Measurements from ENCODE around the gene PDRG1. TPM values are rescaled to one million over a fixed set of nuclear protein-coding genes. Genes with fewer than 3 reads are reported as not detected.
"Not testable (repeated sequence)": the region's sequence is repeated elsewhere in the genome, so short reads cannot be mapped to it uniquely, and the experiment has no call there.

PDRG1 gene
- polyA plus RNA-seq, 2 of the 4 experiments (the other 2 are of a cell fraction) = 20.7 to 25.2 TPM

DNA sequence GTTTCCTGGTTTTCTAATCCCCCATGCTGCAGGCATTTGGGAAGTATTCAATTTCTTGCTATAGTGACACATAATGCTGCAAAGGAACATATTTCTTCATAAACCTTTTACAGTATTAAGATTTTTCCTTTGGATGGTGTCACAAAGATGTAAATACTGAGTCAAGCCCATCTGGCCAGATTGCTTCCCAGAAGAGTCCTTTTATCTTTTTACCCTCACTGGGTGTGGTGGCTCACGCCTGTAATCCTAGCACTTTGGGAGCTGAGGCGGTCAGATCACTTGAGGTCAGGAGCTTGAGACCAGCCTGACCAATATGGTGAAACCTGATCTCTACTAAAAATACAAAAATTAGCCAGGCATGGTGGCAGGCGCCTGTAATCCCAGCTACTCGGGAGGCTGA lies 22.2 kb downstream of the PDRG1 start:
- FAIRE-seq; ATAC-seq; H3K4me1 ChIP-seq; H3K4me2 ChIP-seq; DNase-seq (ENCODE audit: low read depth in 1 of 2, low spot score in 1 of 2); H3K4me3 ChIP-seq; H3K9me3 ChIP-seq; H3K27ac ChIP-seq; POLR2A ChIA-PET: not testable (repeated sequence)
- 56% methylated on average over 4 of the region's 4 CpGs for WGBS (ENCODE audit: missing lambda C conversion rate)
- CTCF ChIA-PET = interaction anchor here (1.2 to 1.4 kb wide), 3 partner anchors 21 to 106 kb away, joined by 3 read pairs; no protein-coding TSS in a partner anchor

DNA sequence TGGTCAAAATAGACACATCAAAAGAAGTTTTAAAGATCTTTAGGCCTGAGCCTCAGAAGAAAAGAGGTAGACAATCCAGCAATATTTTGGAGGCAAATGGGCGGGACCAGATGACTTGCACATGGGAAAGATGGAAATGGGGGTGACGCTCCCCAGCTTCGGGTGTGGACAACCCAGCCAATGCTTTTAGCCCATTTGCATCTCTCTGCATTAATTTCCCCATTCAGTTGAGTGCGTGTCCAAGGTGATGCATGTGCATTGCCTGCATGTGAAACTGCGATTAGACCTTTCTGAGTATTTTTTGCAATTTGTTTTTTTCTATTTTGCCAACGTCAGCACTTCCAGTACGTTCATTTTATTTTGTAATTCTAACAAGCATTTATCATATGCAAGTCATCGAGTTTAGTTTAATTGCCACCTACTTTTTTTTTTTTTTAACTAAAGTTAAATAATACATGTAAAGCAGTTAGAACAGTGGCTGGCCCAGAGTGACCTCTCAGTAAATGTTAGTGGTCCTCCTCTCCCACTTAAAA lies 24.2 kb downstream of the PDRG1 start:
- WGBS (ENCODE audit: missing lambda C conversion rate) = 58% methylated on average over 8 of the region's 8 CpGs
- ChIA-PET CTCF (no interaction called here), POLR2A (no interaction called here)
- TF ChIP-seq MAFK (IDR thresholded peaks at IDR 0.05; ENCODE audit: partially characterized antibody) = peak; percentile 95
- TF ChIP-seq HOXA7 (CRISPR knock-in tag; IDR thresholded peaks at IDR 0.05) = no peak
- no peak for ATAC-seq
- Histone ChIP-seq H3K4me1 (no peaks in the 10 kb centered on the region), H3K27ac (no peak overlapping the region), H3K4me3 (no peak overlapping the region), H3K4me2 (no peak overlapping the region), H3K9me3 (no peaks in the 10 kb centered on the region)
- FAIRE-seq = no peak
- no peak for DNase-seq (ENCODE audit: low read depth in 1 of 2, low spot score in 1 of 2)

DNA sequence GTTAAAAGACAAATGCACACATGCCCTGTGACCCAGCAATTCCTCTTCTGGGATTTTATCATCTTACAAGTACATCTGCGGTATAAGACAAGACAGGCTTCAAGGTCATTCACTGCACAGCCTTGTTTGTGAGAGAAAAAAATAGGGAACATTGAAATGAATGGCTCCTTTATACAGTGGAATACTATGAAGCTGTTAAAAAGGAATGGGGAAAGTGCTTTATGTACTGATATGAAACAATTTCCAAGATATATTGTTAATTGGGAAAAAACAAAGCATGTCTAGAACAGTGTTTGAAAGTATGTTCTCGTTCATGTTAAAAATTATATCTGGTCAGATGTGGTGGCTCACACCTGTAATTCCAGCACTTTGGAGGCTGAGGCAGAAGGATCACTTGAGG lies 25.4 kb downstream of the PDRG1 start:
- ChIA-PET CTCF (interaction anchor here (1.1 to 1.4 kb wide), 2 partner anchors 16 to 74 kb away, joined by 3 to 7 read pairs; no protein-coding TSS in a partner anchor), POLR2A (no interaction called here)
- no peak overlapping the region for H3K4me3 ChIP-seq
- no peak overlapping the region for H3K27ac ChIP-seq
- 21% methylated on average over 2 of the region's 2 CpGs for WGBS (ENCODE audit: missing lambda C conversion rate)
- FAIRE-seq = no peak
- no peak for ATAC-seq
- no peaks in the 10 kb centered on the region for H3K4me1 ChIP-seq
- H3K4me2 ChIP-seq = no peak overlapping the region
- no peak for TF ChIP-seq SMC3 (IDR thresholded peaks at IDR 0.05)
- TF ChIP-seq JUN (IDR thresholded peaks at IDR 0.05) = no peak
- no peak for TF ChIP-seq KDM5A (IDR thresholded peaks at IDR 0.05)
- TF ChIP-seq PHF8 (IDR thresholded peaks at IDR 0.05; ENCODE audit: borderline replicate concordance, low read depth) = no peak
- no peak for TF ChIP-seq MAFK (IDR thresholded peaks at IDR 0.05; ENCODE audit: partially characterized antibody)
- TF ChIP-seq NR3C1 (IDR thresholded peaks at IDR 0.05) = no peak
- no peak for TF ChIP-seq EP300 (IDR thresholded peaks at IDR 0.05)
- TF ChIP-seq HOXA7 (CRISPR knock-in tag; IDR thresholded peaks at IDR 0.05) = no peak
- no peak for TF ChIP-seq MAZ (IDR thresholded peaks at IDR 0.05; ENCODE audit: borderline replicate concordance, low read depth, low read length)
- no peak for TF ChIP-seq HES2 (IDR thresholded peaks at IDR 0.05)
- no peak for TF ChIP-seq MAX (IDR thresholded peaks at IDR 0.05)
- no peak for TF ChIP-seq TP53 (CRISPR knock-in tag; IDR thresholded peaks at IDR 0.05)
- TF ChIP-seq EHF (CRISPR knock-in tag; IDR thresholded peaks at IDR 0.05) = no peak
- H3K9me3 ChIP-seq = no peaks in the 10 kb centered on the region
- DNase-seq (ENCODE audit: low read depth in 1 of 2, low spot score in 1 of 2) = no peak

DNA sequence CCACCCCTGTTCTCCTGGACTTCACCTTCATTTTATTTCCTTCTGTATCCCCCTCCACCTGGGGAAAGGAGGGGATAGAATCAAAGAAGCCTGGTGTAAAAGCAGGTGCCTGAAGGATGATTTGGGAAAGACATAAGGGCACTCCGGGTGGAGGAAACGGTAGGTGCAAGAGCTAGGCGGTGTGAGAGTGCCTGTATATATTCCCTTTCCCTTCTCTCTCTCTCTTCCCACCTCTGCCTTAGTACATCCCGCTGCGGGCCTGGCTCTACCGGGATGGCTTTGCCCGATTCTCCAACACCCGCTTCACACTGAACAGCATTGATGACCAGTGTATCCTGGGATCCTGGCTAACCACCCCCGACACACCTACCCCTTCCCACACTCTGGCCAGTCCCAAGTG lies 26.2 kb downstream of the PDRG1 start:
- Histone ChIP-seq H3K4me2 (no peak overlapping the region), H3K4me3 (no peak overlapping the region), H3K4me1 (no peaks in the 10 kb centered on the region), H3K27ac (no peak overlapping the region), H3K9me3 (no peaks in the 10 kb centered on the region)
- CTCF ChIA-PET = interaction anchor here (1.9 kb wide), 1 partner anchor 102 kb away, joined by 6 read pairs; no protein-coding TSS in a partner anchor
- FAIRE-seq = no peak
- WGBS (ENCODE audit: missing lambda C conversion rate) = 52% methylated on average over 9 of the region's 9 CpGs
- POLR2A ChIA-PET = interaction anchor here (0.6 kb wide), 1 partner anchor 16 kb away, joined by 3 read pairs; no protein-coding TSS in a partner anchor
- ATAC-seq = peak; percentile 43 to 54; a peak in 4 of 6 replicates
- no peak for DNase-seq (ENCODE audit: low read depth in 1 of 2, low spot score in 1 of 2)
- TF ChIP-seq, protein P1, sequence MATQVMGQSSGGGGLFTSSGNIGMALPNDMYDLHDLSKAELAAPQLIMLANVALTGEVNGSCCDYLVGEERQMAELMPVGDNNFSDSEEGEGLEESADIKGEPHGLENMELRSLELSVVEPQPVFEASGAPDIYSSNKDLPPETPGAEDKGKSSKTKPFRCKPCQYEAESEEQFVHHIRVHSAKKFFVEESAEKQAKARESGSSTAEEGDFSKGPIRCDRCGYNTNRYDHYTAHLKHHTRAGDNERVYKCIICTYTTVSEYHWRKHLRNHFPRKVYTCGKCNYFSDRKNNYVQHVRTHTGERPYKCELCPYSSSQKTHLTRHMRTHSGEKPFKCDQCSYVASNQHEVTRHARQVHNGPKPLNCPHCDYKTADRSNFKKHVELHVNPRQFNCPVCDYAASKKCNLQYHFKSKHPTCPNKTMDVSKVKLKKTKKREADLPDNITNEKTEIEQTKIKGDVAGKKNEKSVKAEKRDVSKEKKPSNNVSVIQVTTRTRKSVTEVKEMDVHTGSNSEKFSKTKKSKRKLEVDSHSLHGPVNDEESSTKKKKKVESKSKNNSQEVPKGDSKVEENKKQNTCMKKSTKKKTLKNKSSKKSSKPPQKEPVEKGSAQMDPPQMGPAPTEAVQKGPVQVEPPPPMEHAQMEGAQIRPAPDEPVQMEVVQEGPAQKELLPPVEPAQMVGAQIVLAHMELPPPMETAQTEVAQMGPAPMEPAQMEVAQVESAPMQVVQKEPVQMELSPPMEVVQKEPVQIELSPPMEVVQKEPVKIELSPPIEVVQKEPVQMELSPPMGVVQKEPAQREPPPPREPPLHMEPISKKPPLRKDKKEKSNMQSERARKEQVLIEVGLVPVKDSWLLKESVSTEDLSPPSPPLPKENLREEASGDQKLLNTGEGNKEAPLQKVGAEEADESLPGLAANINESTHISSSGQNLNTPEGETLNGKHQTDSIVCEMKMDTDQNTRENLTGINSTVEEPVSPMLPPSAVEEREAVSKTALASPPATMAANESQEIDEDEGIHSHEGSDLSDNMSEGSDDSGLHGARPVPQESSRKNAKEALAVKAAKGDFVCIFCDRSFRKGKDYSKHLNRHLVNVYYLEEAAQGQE (IDR thresholded peaks at IDR 0.05) = no peak
- no peak for TF ChIP-seq RARB (CRISPR knock-in tag; IDR thresholded peaks at IDR 0.05)
- TF ChIP-seq JUN (IDR thresholded peaks at IDR 0.05) = no peak
- TF ChIP-seq USF2 (IDR thresholded peaks at IDR 0.05) = no peak
- no peak for TF ChIP-seq ZNF302 (CRISPR knock-in tag; IDR thresholded peaks at IDR 0.05)
- no peak for TF ChIP-seq ZC3H11A (IDR thresholded peaks at IDR 0.05)
- no peak for TF ChIP-seq CBX8 (IDR thresholded peaks at IDR 0.05)
- no peak for TF ChIP-seq GATA3 (IDR thresholded peaks at IDR 0.05; ENCODE audit: borderline replicate concordance)
- no peak for TF ChIP-seq FOXS1 (CRISPR knock-in tag; IDR thresholded peaks at IDR 0.05)
- no peak for TF ChIP-seq NR3C1 (IDR thresholded peaks at IDR 0.05)
- TF ChIP-seq ZSCAN20 (CRISPR knock-in tag; IDR thresholded peaks at IDR 0.05) = no peak
- TF ChIP-seq HOXB13 (CRISPR knock-in tag; IDR thresholded peaks at IDR 0.05; ENCODE audit: low read depth) = no peak
- no peak for TF ChIP-seq POLR2AphosphoS2 (conservative IDR thresholded peaks at IDR 0.05; ENCODE audit: low read length)
